ENCODE data around the gene MS4A10. TPM values are rescaled to one million over a fixed set of nuclear protein-coding genes. Genes with fewer than 3 reads are reported as not detected.

The MS4A10 gene
- total and polyA plus RNA-seq, 2 donors (not counting 1 experiment from before 2014, with no cell fraction given): not detected

- H3K4me2 ChIP-seq (replicated peaks; ENCODE audit: low read depth, low read length, poor library complexity, severe bottlenecking): no peak overlapping the region
- H3K4me1 ChIP-seq (ENCODE audit: control insufficient read depth in 2 of 2, insufficient read depth in 2 of 2, low read length in 2 of 2): no peaks in the 10 kb centered on the region
- H3K27ac Mint-ChIP-seq: no peak overlapping the region
- no peak for DNase-seq
- intact Hi-C loops (cut with micrococcal nuclease): no loop called here
- TF ChIP-seq, protein P1, sequence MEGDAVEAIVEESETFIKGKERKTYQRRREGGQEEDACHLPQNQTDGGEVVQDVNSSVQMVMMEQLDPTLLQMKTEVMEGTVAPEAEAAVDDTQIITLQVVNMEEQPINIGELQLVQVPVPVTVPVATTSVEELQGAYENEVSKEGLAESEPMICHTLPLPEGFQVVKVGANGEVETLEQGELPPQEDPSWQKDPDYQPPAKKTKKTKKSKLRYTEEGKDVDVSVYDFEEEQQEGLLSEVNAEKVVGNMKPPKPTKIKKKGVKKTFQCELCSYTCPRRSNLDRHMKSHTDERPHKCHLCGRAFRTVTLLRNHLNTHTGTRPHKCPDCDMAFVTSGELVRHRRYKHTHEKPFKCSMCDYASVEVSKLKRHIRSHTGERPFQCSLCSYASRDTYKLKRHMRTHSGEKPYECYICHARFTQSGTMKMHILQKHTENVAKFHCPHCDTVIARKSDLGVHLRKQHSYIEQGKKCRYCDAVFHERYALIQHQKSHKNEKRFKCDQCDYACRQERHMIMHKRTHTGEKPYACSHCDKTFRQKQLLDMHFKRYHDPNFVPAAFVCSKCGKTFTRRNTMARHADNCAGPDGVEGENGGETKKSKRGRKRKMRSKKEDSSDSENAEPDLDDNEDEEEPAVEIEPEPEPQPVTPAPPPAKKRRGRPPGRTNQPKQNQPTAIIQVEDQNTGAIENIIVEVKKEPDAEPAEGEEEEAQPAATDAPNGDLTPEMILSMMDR (IDR thresholded peaks at IDR 0.05): no peak
- TF ChIP-seq EZH2 (IDR thresholded peaks at IDR 0.05; ENCODE audit: borderline replicate concordance, insufficient read depth, low read depth, low read length, poor library complexity, severe bottlenecking): no peak
- no peaks in the 10 kb centered on the region for H3K9me3 Mint-ChIP-seq (ENCODE audit: insufficient read depth)
- no peak overlapping the region for H3K4me3 Mint-ChIP-seq
- H3K9ac ChIP-seq (ENCODE audit: low read length): no peak overlapping the region
- H3K27me3 ChIP-seq (replicated peaks in 1 of 4; ENCODE audit: control extremely low read depth in 1 of 4, control insufficient read depth in 3 of 4, insufficient read depth in 4 of 4, low read length in 3 of 4): no peaks in the 10 kb centered on the region
- H4K20me1 ChIP-seq (ENCODE audit: control insufficient read depth, insufficient read depth, low read length, poor library complexity, severe bottlenecking): no peaks in the 10 kb centered on the region
- no peak for ATAC-seq (ENCODE audit: low read depth)
- ChIA-PET POLR2A (no interaction called here), CTCF (no interaction called here)
- no peaks in the 10 kb centered on the region for H3K79me2 ChIP-seq (ENCODE audit: control insufficient read depth, insufficient read depth, low read length)
- H3K27ac ChIP-seq (ENCODE audit: low read length in 2 of 2): no peak overlapping the region
- no peaks in the 10 kb centered on the region for H3K36me3 ChIP-seq (replicated peaks in 1 of 2; ENCODE audit: control extremely low read depth in 1 of 2, control insufficient read depth in 1 of 2, extremely low read depth in 1 of 2, insufficient read depth in 2 of 2, low read length in 1 of 2)
- H3K9me3 ChIP-seq (ENCODE audit: control extremely low read depth in 1 of 3, control insufficient read depth in 2 of 3, insufficient read depth in 1 of 3, low read length in 2 of 3): no peaks in the 10 kb centered on the region
- no peaks in the 10 kb centered on the region for H3K4me1 Mint-ChIP-seq
- WGBS (ENCODE audit: insufficient coverage): 92% methylated on average over 5 of the region's 5 CpGs
- no peak overlapping the region for H2AFZ ChIP-seq (ENCODE audit: insufficient read depth, low read depth, low read length, poor library complexity, severe bottlenecking)
- peaks cover 6% of the 10 kb centered on the region for H3K27me3 Mint-ChIP-seq
- no peak overlapping the region for H3K4me3 ChIP-seq (ENCODE audit: control extremely low read depth in 1 of 5, extremely low read depth in 1 of 5, insufficient read depth in 1 of 5, low read depth in 2 of 5, low read length in 4 of 5)
Measured at GRCh38 chr11:60825118-60825517, 40.0 kb downstream of the MS4A10 start.

GRCh38 chr11:60825790-60826189, 40.7 kb downstream of the MS4A10 start:
- Histone ChIP-seq H4K20me1 (ENCODE audit: control insufficient read depth, insufficient read depth, low read length, poor library complexity, severe bottlenecking) (no peaks in the 10 kb centered on the region), H3K9me3 (ENCODE audit: control extremely low read depth in 1 of 3, control insufficient read depth in 2 of 3, insufficient read depth in 1 of 3, low read length in 2 of 3) (no peaks in the 10 kb centered on the region), H3K9ac (ENCODE audit: low read length) (no peak overlapping the region), H3K79me2 (ENCODE audit: control insufficient read depth, insufficient read depth, low read length) (no peaks in the 10 kb centered on the region), H3K4me2 (replicated peaks; ENCODE audit: low read depth, low read length, poor library complexity, severe bottlenecking) (no peak overlapping the region), H3K27me3 (replicated peaks in 1 of 4; ENCODE audit: control extremely low read depth in 1 of 4, control insufficient read depth in 3 of 4, insufficient read depth in 4 of 4, low read length in 3 of 4) (no peaks in the 10 kb centered on the region), H3K4me1 (ENCODE audit: control insufficient read depth in 2 of 2, insufficient read depth in 2 of 2, low read length in 2 of 2) (peaks cover 0 to 3% of the 10 kb centered on the region in 2 donors), H2AFZ (ENCODE audit: insufficient read depth, low read depth, low read length, poor library complexity, severe bottlenecking) (no peak overlapping the region), H3K4me3 (ENCODE audit: control extremely low read depth in 1 of 5, extremely low read depth in 1 of 5, insufficient read depth in 1 of 5, low read depth in 2 of 5, low read length in 4 of 5) (no peak overlapping the region), H3K27ac (ENCODE audit: low read length in 2 of 2) (no peak overlapping the region), H3K36me3 (replicated peaks in 1 of 2; ENCODE audit: control extremely low read depth in 1 of 2, control insufficient read depth in 1 of 2, extremely low read depth in 1 of 2, insufficient read depth in 2 of 2, low read length in 1 of 2) (no peaks in the 10 kb centered on the region)
- ChIA-PET POLR2A (no interaction called here), CTCF (interaction anchor here (0.5 kb wide), 1 partner anchor 30 kb away, joined by 5 read pairs; the partner anchor contains the start of gene PTGDR2)
- H3K27me3 Mint-ChIP-seq: peaks cover 6% of the 10 kb centered on the region
- intact Hi-C loops (cut with micrococcal nuclease): no loop called here
- no peak for ATAC-seq (ENCODE audit: low read depth)
- H3K9me3 Mint-ChIP-seq (ENCODE audit: insufficient read depth): no peaks in the 10 kb centered on the region
- no peak overlapping the region for H3K4me3 Mint-ChIP-seq
- H3K27ac Mint-ChIP-seq: no peak overlapping the region
- no peak for DNase-seq
- H3K4me1 Mint-ChIP-seq: no peaks in the 10 kb centered on the region
- WGBS (ENCODE audit: insufficient coverage): 78% methylated on average over 6 of the region's 6 CpGs
- TF ChIP-seq EZH2 (IDR thresholded peaks at IDR 0.05; ENCODE audit: borderline replicate concordance, insufficient read depth, low read depth, low read length, poor library complexity, severe bottlenecking): no peak
- TF ChIP-seq, protein P1 (IDR thresholded peaks at IDR 0.05): no peak

Measured in B cell (primary cell).